ENCODE measurements around the gene MYLK3.

GRCh38 chr16:46756772-46757171 is 8.6 kb upstream of the MYLK3 start:
- no peak for TF ChIP-seq POLR2A (IDR thresholded peaks at IDR 0.05)
- TF ChIP-seq CTCF (IDR thresholded peaks at IDR 0.05), result no peak
- no peak for TF ChIP-seq EP300 (IDR thresholded peaks at IDR 0.05)
